ENCODE data around the gene CACNA1D. TPM values are rescaled to one million over a fixed set of nuclear protein-coding genes. Genes with fewer than 3 reads are reported as not detected.

The CACNA1D gene
- total RNA-seq: under 0.01 TPM in 2 replicates

GRCh38 chr3:53493963-53494791, at the start of gene CACNA1D:
TSS of gene CACNA1D (plus strand) at chr3:53494611. CDS start at chr3:53495167, 556 bp downstream.

DNA sequence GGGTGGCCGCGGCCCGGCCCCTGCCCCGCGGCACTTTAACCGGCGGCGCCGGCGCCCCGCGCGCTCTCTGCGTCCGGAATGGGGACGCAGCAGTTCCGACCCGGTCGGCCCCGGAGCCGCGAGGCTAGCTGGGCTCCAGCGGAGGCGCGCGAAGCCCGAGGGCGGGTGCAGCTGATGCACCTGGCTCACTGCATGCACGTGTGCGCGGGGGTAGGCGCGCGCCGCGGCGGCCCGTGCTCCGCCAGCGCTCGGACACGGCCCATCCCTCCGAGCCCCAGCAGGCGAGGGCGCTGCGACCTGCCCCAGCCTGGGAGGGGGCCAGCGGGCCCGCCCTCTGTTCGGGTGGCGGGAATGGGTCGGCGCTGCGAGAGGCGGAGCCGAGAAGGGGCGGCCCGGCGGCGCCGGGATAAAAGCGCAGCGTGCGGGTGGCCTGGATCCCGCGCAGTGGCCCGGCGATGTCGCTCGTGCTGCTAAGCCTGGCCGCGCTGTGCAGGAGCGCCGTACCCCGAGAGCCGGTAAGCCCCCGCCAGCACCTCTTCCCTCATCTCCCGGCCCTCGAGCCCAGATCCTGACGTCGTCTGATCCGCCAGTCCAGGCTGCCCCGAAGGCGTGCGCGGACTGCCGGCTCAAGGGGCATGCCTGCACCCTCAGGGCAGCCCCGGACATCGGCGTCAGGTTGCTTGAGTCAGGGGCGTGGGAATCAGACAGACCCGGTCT, 351.9 kb downstream of the CACNA1D start, which contains the start of the genes CHDH and IL17RB:
Gene CHDH, minus strand, starts transcription at position 286 of the 717 bp plus-strand sequence. CDS start 22,411 bp downstream, outside the sequence.
Gene IL17RB, plus strand, starts transcription at position 435 of the 717 bp plus-strand sequence. Its CDS starts 21 bp downstream, at position 456.

Small RNA genes lying within 50 kb of the gene (small RNA-seq; reads per million reads assigned to genes)
- gene AC012467.1 (ENCODE audit: low replicate concordance) (not detected), gene RF00154 (ENCODE audit: low replicate concordance) (9.8 reads per million, percentile 94 among the genes with 10 or more reads in this experiment)

Other genes with a start within 250 kb of the CACNA1D start
- gene TKT, start 238.6 kb upstream of the CACNA1D start, total RNA-seq: 312 and 467 TPM in 2 replicates
- gene DCP1A, start 147.1 kb upstream of the CACNA1D start, total RNA-seq: 13.8 and 18.3 TPM in 2 replicates

Measured in placental pericyte (primary cell).